ENCODE measurements around the gene SYNM.

The SYNM gene

DNA sequence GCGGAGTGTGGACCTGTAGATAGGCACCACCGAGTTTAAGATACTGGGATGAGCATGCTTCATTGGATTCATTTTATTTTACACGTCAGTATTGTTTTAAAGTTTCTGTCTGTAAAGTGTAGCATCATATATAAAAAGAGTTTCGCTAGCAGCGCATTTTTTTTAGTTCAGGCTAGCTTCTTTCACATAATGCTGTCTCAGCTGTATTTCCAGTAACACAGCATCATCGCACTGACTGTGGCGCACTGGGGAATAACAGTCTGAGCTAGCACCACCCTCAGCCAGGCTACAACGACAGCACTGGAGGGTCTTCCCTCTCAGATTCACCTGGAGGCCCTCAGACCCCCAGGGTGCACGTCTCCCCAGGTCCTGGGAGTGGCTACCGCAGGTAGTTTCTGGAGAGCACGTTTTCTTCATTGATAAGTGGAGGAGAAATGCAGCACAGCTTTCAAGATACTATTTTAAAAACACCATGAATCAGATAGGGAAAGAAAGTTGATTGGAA is 29.5 kb downstream of the SYNM start:
- Mint-ChIP-seq H3K27me3 (no peaks in the 10 kb centered on the region), H3K4me3 (no peak overlapping the region), H3K9me3 (no peaks in the 10 kb centered on the region), H3K27ac (no peak overlapping the region), H3K36me3 (no peaks in the 10 kb centered on the region), H3K4me1 (no peaks in the 10 kb centered on the region)

DNA sequence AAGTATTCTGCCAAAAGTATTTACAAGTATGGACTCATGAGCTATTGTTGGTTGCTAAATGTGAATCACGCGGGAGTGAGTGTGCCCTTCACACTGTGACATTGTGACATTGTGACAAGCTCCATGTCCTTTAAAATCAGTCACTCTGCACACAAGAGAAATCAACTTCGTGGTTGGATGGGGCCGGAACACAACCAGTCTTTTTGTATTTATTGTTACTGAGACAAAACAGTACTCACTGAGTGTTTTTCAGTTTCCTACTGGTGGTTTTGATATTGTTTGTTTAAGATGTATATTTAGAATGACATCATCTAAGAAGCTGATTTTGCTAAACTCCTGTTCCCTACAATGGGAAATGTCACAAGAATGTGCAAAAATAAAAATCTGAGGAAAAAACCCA is 30.3 kb downstream of the SYNM start:
- H3K36me3 Mint-ChIP-seq: no peaks in the 10 kb centered on the region
- no peaks in the 10 kb centered on the region for H3K9me3 Mint-ChIP-seq
- no peak overlapping the region for H3K27ac Mint-ChIP-seq
- H3K4me1 Mint-ChIP-seq: no peaks in the 10 kb centered on the region
- H3K27me3 Mint-ChIP-seq: no peaks in the 10 kb centered on the region
- H3K4me3 Mint-ChIP-seq: no peak overlapping the region

DNA sequence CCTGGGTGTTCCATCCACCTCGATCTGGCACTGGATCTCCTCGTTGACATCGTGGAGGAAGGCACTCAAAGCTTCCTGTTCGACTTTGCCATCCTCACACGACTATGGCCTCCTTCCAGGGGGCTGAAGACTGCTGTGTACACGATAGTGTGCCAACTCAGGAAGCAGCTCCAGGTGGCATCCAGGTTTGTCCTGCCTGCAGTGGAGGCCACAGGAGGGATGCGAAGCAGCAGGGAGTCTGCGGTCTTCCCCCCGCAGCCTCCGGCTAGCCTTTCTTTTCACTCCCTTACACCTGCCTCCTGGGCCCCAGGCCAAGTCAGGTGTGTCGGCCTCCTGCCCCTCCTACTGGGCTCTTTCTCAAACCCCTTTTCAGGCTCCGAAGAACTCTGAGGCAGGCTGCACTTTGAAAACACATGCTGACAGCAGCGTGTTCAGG is 32.2 kb downstream of the SYNM start:
- H3K9me3 Mint-ChIP-seq: no peaks in the 10 kb centered on the region
- H3K27me3 Mint-ChIP-seq: no peaks in the 10 kb centered on the region
- H3K4me1 Mint-ChIP-seq: no peaks in the 10 kb centered on the region
- no peaks in the 10 kb centered on the region for H3K36me3 Mint-ChIP-seq
- H3K4me3 Mint-ChIP-seq: no peak overlapping the region
- H3K27ac Mint-ChIP-seq: no peak overlapping the region

DNA sequence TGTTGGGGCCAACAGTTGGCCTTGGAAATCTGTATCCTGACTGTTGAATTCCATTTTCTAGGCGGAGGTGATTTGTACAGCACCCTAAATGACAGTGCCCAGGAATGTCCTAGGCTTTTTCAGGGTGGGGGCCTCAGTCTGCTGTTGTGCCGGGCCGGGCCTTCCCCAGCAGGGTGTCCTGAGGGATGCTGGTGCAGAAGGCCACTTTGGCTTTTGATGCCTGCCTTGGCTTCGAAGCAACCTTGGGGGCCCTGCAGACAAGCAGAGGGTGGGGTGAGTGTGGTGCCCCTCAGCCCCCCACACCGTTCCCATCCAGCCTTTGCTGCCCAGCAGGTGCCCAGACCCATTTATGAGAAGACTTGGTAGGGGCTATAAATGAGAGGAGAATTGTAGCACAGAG is 33.0 kb downstream of the SYNM start:
- H3K9me3 Mint-ChIP-seq: no peaks in the 10 kb centered on the region
- H3K4me3 Mint-ChIP-seq: no peak overlapping the region
- no peaks in the 10 kb centered on the region for H3K36me3 Mint-ChIP-seq
- no peaks in the 10 kb centered on the region for H3K27me3 Mint-ChIP-seq
- no peak overlapping the region for H3K27ac Mint-ChIP-seq
- no peaks in the 10 kb centered on the region for H3K4me1 Mint-ChIP-seq

DNA sequence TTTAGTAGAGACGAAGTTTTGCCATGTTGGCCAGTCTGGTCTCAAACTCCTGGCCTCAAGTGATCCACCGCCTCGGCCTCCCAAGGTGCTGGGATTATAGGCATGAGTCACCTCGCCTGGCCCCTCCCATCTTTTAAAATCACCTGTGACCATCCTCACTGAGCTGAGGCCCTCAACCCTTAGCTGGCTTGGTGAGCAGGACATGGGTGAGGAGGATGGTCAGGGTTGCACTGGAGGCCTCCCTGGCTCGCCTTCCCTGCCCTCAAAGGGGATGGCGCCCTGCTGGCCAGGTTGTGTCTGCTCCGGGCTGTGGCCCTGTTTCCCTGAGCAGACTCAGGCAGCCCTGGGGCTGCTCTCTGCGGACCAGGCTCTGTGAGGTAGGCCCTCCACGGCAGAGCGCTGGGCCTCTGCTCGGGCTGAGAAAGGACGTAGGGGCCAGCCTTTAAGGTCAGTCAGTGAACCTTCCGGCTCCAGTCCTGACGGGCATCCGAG is 33.7 kb downstream of the SYNM start:
- Mint-ChIP-seq H3K4me3 (no peak overlapping the region), H3K4me1 (no peaks in the 10 kb centered on the region), H3K36me3 (no peaks in the 10 kb centered on the region), H3K27ac (no peak overlapping the region), H3K9me3 (no peaks in the 10 kb centered on the region), H3K27me3 (no peaks in the 10 kb centered on the region)

DNA sequence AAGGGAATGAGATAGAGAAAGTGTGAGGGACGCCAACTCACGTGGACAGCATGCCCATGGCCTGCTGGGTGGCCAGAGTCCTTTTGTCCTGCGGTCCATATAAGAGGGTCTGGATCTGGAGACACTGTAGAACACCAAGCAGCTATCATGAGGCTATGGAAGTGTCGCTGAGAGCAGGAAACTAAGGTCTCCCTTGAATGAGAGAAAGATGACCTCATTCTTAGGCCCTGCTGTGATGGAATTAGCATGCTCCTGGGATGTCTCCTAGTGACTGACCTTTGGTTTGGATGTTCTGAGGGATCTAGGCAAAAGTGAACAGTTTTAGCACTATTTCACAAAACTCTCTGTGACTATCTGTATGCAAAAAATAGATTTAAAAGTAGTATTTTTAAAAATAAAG is 34.4 kb downstream of the SYNM start:
- no peaks in the 10 kb centered on the region for H3K4me1 Mint-ChIP-seq
- H3K4me3 Mint-ChIP-seq: no peak overlapping the region
- H3K27me3 Mint-ChIP-seq: no peaks in the 10 kb centered on the region
- no peaks in the 10 kb centered on the region for H3K9me3 Mint-ChIP-seq
- no peak overlapping the region for H3K27ac Mint-ChIP-seq
- no peaks in the 10 kb centered on the region for H3K36me3 Mint-ChIP-seq

DNA sequence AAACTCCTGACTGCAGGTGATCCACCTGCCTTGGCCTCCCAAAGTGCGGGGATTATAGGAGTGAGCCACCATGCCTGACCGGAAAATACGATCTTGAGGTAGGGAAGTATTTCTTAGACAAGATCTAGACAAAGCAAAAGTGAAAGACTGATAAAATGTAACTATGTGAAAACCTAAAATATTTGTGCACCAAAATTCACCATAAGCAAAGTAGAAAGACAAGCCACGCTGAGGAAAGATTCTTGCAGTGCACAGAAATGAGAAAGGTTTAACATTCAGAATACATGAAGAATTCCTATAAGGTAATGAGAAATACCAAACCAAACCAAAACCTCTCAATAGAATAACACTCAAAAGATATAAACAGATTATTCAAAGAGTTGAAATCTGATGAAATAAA is 35.7 kb downstream of the SYNM start:
- Mint-ChIP-seq H3K27ac (no peak overlapping the region), H3K27me3 (peaks cover 3% of the 10 kb centered on the region), H3K9me3 (no peaks in the 10 kb centered on the region), H3K4me1 (no peaks in the 10 kb centered on the region), H3K36me3 (no peaks in the 10 kb centered on the region), H3K4me3 (no peak overlapping the region)

DNA sequence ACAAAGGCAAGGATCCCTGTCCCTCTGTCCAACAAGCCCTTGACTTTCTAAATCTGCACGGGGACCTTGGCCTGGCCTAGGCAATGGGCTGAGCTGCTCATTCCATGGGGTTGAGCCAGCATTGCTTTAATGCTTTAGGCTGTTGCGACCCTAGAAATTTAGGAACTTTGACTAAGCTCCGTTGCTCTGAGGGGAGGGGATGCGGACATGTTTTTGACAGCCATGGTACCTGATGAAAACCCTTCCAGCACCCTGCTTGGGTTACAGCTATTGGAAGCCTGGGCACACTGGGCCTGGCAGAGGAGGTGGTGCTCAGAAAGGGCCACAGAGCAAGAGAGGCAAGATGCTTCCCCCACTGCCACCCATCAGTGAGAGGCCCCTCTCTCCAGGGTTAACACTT is 37.1 kb downstream of the SYNM start:
- Mint-ChIP-seq H3K36me3 (no peaks in the 10 kb centered on the region), H3K4me3 (no peak overlapping the region), H3K9me3 (no peaks in the 10 kb centered on the region), H3K27me3 (peaks cover 3% of the 10 kb centered on the region), H3K4me1 (no peaks in the 10 kb centered on the region), H3K27ac (no peak overlapping the region)

DNA sequence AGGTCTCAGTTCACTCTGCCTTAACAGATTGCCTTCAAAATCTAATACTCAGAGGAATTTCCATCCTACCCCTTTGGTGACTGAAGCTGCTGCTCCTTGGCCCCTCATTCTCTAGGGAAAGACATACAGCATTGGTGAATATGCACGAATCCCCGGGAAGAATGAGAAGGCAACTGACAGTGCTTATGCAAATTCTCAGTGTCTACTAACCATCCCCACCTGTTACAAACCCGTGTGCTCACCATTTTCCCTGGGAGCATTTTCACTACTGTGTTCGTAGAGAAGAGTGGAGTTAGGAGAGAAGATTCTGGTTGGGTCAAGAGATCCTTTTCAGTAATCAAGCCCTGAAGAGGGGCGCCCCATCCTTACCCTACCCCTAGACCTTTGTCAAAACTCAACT is 37.7 kb downstream of the SYNM start:
- H3K36me3 Mint-ChIP-seq: no peaks in the 10 kb centered on the region
- no peaks in the 10 kb centered on the region for H3K4me1 Mint-ChIP-seq
- H3K4me3 Mint-ChIP-seq: no peak overlapping the region
- H3K27ac Mint-ChIP-seq: no peak overlapping the region
- no peaks in the 10 kb centered on the region for H3K9me3 Mint-ChIP-seq
- H3K27me3 Mint-ChIP-seq: peaks cover 3% of the 10 kb centered on the region

DNA sequence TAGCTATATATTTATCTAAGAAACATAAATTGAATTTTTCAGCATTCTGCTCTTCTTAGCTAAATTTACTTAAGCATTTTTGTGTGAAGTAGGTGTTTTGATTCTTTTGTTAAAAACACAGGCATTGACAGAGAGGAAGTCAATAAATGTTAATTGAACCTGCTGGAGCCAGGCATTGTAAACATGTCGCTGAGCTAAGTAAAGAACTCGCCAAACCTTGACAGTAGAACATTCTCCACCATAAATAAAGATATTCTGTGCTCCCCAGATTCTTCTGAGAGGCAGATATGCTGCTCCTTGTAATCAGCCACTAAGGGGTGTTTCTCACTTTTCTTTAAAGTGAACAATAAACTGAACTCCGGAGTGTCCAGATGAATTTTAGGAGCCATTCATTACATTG is 38.4 kb downstream of the SYNM start:
- H3K36me3 Mint-ChIP-seq: no peaks in the 10 kb centered on the region
- H3K4me3 Mint-ChIP-seq: no peak overlapping the region
- H3K4me1 Mint-ChIP-seq: no peaks in the 10 kb centered on the region
- H3K27me3 Mint-ChIP-seq: peaks cover 3% of the 10 kb centered on the region
- no peak overlapping the region for H3K27ac Mint-ChIP-seq
- H3K9me3 Mint-ChIP-seq: no peaks in the 10 kb centered on the region

DNA sequence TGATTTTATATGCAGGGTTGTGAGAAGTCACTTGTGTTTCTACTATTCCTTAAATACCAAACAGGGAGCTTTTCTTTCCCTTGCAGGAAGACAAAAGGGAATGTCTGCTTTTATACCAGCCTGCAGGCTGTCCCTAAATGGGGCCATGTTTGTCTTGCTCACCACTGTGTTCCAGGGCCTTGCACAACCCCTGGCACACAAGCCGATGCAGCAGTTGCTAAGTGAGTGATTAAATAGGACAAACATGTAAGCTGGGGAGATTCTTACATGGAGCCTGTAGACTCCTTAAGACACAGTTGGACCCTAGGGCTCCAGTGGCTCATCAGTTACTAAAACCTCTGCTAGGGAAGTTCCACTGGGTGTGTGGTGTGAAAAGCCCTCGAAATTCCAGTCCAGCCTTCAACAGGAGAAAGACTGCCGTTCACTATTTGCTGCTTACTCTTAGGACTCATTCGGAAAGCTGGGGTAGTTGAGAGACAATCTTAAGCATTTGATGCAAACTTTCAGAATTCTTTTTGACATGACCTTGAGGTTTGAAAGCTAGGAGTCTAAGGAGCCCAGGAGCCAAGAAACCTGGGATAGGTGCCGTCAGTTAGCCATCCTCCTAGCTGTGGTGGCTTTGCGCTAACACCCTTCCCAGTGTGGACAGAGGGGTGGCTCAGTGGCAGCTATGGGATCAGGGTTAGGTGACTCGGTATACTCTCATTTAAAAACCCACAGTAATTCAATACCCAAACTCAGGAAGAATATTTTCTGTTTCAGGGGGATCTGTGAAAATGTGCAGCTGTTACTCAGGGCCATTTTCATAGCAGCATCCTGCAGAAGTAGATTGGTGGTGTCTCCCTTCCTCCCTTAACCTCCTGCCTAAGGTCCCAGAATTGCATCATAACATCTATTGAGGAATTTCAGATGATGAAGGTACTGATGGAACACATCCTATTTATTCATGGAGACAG is 39.1 kb downstream of the SYNM start:
- Mint-ChIP-seq H3K27ac (no peak overlapping the region), H3K36me3 (no peaks in the 10 kb centered on the region), H3K9me3 (no peaks in the 10 kb centered on the region), H3K27me3 (peaks cover 3% of the 10 kb centered on the region), H3K4me1 (no peaks in the 10 kb centered on the region), H3K4me3 (no peak overlapping the region)

DNA sequence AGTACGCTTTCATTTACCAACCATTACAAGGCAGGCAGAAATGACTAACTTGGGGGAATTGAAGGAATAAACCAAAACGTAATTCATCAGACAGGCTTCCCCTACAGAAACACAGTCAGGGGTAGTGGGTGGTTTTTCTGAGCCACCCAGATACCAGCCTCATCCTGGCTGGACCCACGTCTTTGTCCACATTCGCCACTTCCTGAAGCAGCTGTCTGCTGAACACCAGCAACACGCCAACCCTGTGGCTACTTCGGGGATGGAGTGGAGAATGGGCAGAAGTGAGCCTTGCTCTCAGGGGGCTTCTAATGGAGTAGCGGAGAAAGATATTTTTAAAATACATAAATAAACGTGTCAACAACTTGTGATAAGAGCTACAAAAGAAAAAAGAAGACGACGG is 40.1 kb downstream of the SYNM start:
- no peaks in the 10 kb centered on the region for H3K4me1 Mint-ChIP-seq
- no peak overlapping the region for H3K27ac Mint-ChIP-seq
- no peak overlapping the region for H3K4me3 Mint-ChIP-seq
- no peaks in the 10 kb centered on the region for H3K36me3 Mint-ChIP-seq
- peaks cover 3% of the 10 kb centered on the region for H3K27me3 Mint-ChIP-seq
- no peaks in the 10 kb centered on the region for H3K9me3 Mint-ChIP-seq

DNA sequence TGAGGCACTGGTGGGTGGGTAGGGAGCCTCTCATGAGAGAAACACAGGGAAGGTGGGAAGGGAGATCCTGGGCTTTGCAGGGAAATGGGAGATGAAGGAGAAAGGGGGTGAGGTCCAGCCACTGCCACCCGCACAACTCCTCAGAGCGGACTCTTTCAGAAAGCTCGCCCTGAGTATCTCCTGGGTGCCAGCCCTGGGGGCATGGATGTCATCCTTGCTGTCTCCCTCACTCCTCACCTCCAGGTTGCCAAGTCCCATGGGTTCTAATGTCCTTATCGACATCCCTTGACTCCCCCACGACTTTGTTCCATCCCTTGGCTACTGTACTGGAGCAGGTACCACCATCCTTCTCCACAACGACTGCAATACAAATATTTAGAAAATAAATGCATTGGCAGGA is 40.9 kb downstream of the SYNM start:
- peaks cover 3% of the 10 kb centered on the region for H3K27me3 Mint-ChIP-seq
- H3K9me3 Mint-ChIP-seq: no peaks in the 10 kb centered on the region
- no peak overlapping the region for H3K27ac Mint-ChIP-seq
- no peaks in the 10 kb centered on the region for H3K4me1 Mint-ChIP-seq
- no peak overlapping the region for H3K4me3 Mint-ChIP-seq
- H3K36me3 Mint-ChIP-seq: no peaks in the 10 kb centered on the region

DNA sequence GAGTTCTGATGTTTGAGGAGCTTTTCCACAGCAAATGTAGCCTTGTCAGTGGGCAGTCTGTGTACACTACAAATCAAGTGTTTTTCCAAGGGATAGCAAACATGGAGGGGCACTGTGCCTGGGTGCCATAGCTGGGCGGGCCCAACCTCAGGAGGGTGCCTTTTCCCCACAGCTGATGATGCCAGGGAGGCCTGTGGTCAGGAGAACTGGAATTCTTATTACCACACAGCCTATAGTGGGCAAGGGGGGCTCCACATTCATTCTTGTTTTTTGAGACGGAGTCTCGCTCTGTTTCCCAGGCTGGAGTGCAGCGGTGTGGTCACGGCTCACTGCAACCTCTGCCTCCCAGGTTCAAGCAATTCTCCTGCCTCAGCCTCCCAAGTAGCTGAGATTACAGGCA is 41.8 kb downstream of the SYNM start:
- H3K4me1 Mint-ChIP-seq: no peaks in the 10 kb centered on the region

DNA sequence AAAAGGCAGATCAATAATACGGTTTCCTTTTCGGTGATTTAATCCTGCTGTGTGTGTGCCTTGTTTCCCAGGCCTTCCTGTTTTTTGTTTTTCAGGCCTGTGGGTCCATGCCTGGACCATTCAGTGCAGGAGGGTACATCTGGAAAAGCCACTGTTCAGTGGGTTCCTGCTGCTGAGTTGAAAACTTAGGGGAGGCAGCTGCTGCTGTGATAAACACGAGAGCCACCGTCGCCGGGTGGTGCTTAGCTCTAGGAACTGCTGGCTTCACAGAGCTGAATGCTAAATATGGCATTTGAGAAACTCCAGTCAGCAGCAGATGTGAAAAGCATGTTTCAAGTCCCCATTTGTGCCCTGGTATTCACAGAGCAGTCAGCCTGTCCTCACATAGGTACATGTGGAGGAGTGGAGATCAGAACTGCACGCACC is 44.0 kb downstream of the SYNM start:
- Mint-ChIP-seq H3K4me1 (no peaks in the 10 kb centered on the region), H3K36me3 (no peaks in the 10 kb centered on the region), H3K4me3 (no peak overlapping the region), H3K27me3 (peaks cover 3% of the 10 kb centered on the region), H3K27ac (no peak overlapping the region), H3K9me3 (no peaks in the 10 kb centered on the region)

More for the DNA sequence above, 41.8 kb downstream of the SYNM start:
- no peak overlapping the region for H3K4me3 Mint-ChIP-seq
- no peaks in the 10 kb centered on the region for H3K9me3 Mint-ChIP-seq
- no peaks in the 10 kb centered on the region for H3K36me3 Mint-ChIP-seq
- no peak overlapping the region for H3K27ac Mint-ChIP-seq
- peaks cover 3% of the 10 kb centered on the region for H3K27me3 Mint-ChIP-seq

DNA sequence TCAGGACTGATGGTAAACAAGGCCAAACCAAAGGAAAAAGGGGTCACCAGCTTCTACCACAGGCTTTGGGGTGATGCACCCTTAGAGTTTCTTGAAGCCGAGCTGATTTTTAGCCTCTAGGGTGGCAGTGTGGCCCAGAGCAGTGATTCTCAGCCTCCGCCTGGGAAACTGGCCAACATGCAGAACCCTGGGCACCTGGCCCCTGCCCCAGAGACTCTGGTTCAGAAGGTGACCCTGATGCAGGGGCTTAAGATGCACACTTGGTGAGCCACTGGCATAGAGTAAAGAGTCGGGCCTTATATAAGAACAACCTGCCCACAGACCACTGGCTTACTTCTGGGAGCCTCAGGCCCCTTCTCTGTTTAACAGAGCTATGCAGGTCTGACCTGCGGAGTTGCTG is 44.5 kb downstream of the SYNM start:
- H3K4me1 Mint-ChIP-seq: no peaks in the 10 kb centered on the region
- H3K9me3 Mint-ChIP-seq: no peaks in the 10 kb centered on the region
- peaks cover 3% of the 10 kb centered on the region for H3K27me3 Mint-ChIP-seq
- H3K36me3 Mint-ChIP-seq: no peaks in the 10 kb centered on the region
- no peak overlapping the region for H3K4me3 Mint-ChIP-seq
- no peak overlapping the region for H3K27ac Mint-ChIP-seq

All from activated naive CD4-positive, alpha-beta T cell treated with anti-CD3 and anti-CD28 coated beads, Interleukin-2, amount 50 U/mL, for 24 hours (primary cell).